Glutamatergic neuron (in vitro differentiated cells): ENCODE data around the gene SRC. TPM values are rescaled to one million over a fixed set of nuclear protein-coding genes. Genes with fewer than 3 reads are reported as not detected.

Experiments used
- DNase-seq: peaks from one replicate; pipeline ENCODE4 v3.0.0; 2022
- H3K27ac Mint-ChIP-seq: one replicate; pipeline ENCODE4 v1.8.0; 2020; ENCODE audit warnings: mild to moderate bottlenecking, mixed read lengths, inconsistent platforms; ENCODE audit not compliant: unreplicated experiment
- H3K27me3 Mint-ChIP-seq: one replicate; pipeline ENCODE4 v1.8.0; 2020; ENCODE audit warnings: mild to moderate bottlenecking, moderate library complexity, mixed read lengths, inconsistent platforms; ENCODE audit not compliant: unreplicated experiment
- H3K36me3 Mint-ChIP-seq: one replicate; pipeline ENCODE4 v1.8.0; 2020; ENCODE audit warnings: mild to moderate bottlenecking, mixed read lengths, inconsistent platforms; ENCODE audit not compliant: unreplicated experiment
- H3K4me1 Mint-ChIP-seq: one replicate; pipeline ENCODE4 v1.8.0; 2020; ENCODE audit warnings: mild to moderate bottlenecking, low read depth, mixed read lengths, inconsistent platforms; ENCODE audit not compliant: unreplicated experiment
- H3K4me3 Mint-ChIP-seq: one replicate; pipeline ENCODE4 v1.8.0; 2020; ENCODE audit warnings: mild to moderate bottlenecking, mixed read lengths, inconsistent platforms; ENCODE audit not compliant: unreplicated experiment
- H3K9me3 Mint-ChIP-seq: one replicate; pipeline ENCODE4 v1.8.0; 2020; ENCODE audit warnings: mild to moderate bottlenecking, moderate library complexity, mixed read lengths, inconsistent platforms; ENCODE audit not compliant: unreplicated experiment
- total RNA-seq: library from RNA; stranded (reverse); fragmentation: NEBNext Ultra II Directional; extraction: Animal tissue kit (Norgen Biotek cat#: 25700); gene quantifications from one replicate; pipeline ENCODE4 v1.2.1, GENCODE V29; 2021; ENCODE audit not compliant: unreplicated experiment
- TF ChIP-seq, protein P1 (sequence below): fragments of 200-600 bp; sonication (generic); IDR thresholded peaks from one replicate; pipeline ENCODE4 v1.5.0; 2021; ENCODE audit not compliant: partially characterized antibody, unreplicated experiment

The SRC gene
- total RNA-seq, 1 donor from 2014 or later: 39.2 TPM

DNA sequence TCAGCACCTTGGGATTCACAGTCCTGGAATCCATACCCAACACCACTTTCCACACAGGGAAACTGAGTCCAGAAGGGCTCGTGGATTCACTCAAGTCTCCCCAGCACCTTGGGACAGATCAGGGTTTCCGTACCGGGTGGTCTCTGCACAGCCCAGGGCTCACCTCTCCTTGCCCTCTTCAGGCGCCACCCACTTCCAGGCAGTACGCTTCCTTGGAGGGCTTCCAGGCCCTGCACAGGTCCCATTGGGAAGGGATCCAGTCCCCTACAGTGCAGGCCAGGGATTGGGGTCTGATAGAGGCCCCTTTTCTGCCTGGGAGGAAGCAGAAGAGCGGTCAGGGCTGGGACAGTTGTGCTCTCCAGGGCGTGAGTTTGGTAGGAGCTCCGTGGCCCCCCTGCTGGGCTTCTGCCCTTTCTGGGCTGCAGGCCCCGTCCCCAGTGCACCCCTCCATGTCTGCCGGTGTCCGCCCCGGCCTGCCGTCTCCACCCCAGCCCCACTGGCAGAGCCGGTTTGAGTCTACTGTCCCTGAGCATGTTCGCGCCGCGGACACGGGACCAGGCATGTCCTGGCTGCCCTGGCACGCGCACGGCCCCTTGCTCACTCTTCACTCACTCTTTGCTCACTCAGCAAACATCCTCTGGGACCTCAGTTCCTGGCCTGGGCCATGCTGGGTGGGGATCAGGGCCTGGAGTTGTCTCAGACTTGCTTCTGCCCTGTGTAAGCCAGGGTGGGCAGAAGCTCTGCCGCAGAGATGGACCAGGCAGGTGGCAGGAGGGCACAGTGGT lies 12.6 kb downstream of the SRC start:
- Mint-ChIP-seq H3K27me3 (peaks cover 8% of the 10 kb centered on the region), H3K4me3 (no peak overlapping the region)

DNA sequence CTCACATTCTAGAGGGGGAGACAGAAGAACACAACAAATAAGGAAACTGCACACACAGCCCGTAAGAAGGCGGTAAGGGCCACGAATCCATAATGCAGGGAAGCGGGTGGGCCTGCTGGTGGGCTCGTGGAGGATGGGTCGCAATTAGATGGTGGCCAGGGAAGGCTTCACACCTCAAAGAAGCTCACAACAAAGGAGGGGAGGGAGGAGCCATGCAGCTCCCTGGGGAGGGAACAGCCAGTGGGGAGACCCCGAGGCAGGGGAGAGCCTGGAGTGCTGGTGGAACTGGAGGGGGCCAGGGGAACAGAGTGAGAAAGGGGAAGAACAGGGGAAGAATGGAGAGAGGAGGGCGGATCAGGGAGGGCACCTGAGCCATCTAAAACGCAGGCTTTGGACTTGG lies 13.4 kb downstream of the SRC start:
- no peak for DNase-seq
- TF ChIP-seq, protein P1, sequence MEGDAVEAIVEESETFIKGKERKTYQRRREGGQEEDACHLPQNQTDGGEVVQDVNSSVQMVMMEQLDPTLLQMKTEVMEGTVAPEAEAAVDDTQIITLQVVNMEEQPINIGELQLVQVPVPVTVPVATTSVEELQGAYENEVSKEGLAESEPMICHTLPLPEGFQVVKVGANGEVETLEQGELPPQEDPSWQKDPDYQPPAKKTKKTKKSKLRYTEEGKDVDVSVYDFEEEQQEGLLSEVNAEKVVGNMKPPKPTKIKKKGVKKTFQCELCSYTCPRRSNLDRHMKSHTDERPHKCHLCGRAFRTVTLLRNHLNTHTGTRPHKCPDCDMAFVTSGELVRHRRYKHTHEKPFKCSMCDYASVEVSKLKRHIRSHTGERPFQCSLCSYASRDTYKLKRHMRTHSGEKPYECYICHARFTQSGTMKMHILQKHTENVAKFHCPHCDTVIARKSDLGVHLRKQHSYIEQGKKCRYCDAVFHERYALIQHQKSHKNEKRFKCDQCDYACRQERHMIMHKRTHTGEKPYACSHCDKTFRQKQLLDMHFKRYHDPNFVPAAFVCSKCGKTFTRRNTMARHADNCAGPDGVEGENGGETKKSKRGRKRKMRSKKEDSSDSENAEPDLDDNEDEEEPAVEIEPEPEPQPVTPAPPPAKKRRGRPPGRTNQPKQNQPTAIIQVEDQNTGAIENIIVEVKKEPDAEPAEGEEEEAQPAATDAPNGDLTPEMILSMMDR: no peak
- peaks cover 8% of the 10 kb centered on the region for H3K4me1 Mint-ChIP-seq
- no peak overlapping the region for H3K27ac Mint-ChIP-seq
- peaks cover 8% of the 10 kb centered on the region for H3K27me3 Mint-ChIP-seq
- peaks cover 3% of the 10 kb centered on the region for H3K9me3 Mint-ChIP-seq
- no peak overlapping the region for H3K4me3 Mint-ChIP-seq
- H3K36me3 Mint-ChIP-seq: no peaks in the 10 kb centered on the region

More for the DNA sequence above, 12.6 kb downstream of the SRC start:
- no peak for DNase-seq
- no peaks in the 10 kb centered on the region for H3K36me3 Mint-ChIP-seq
- peaks cover 8% of the 10 kb centered on the region for H3K4me1 Mint-ChIP-seq
- TF ChIP-seq, protein P1: no peak
- H3K27ac Mint-ChIP-seq: no peak overlapping the region
- peaks cover 3% of the 10 kb centered on the region for H3K9me3 Mint-ChIP-seq

DNA sequence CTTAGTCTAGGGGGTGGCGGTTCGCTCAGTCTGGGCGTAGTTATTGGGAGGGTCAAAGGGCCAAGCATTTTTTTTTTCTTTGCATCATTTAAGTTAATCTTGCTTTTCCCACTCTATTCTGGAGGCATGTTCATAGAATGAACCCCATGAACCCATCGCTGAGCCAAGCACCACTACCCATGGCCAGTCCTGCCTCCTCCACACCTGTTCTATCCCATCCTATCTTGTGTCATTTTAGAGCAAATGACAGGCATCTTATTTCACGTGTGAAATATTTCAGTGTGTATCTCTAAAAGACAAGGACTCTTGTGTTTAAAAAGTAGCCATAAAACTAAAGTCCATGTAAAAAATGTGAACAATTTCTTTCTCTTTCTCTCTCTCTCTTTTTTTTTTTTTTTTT lies 13.9 kb downstream of the SRC start:
- H3K4me1 Mint-ChIP-seq: peaks cover 8% of the 10 kb centered on the region
- no peak overlapping the region for H3K4me3 Mint-ChIP-seq
- no peak for DNase-seq
- H3K36me3 Mint-ChIP-seq: no peaks in the 10 kb centered on the region
- H3K27me3 Mint-ChIP-seq: peaks cover 7% of the 10 kb centered on the region
- TF ChIP-seq, protein P1: no peak
- peaks cover 3% of the 10 kb centered on the region for H3K9me3 Mint-ChIP-seq
- H3K27ac Mint-ChIP-seq: no peak overlapping the region

DNA sequence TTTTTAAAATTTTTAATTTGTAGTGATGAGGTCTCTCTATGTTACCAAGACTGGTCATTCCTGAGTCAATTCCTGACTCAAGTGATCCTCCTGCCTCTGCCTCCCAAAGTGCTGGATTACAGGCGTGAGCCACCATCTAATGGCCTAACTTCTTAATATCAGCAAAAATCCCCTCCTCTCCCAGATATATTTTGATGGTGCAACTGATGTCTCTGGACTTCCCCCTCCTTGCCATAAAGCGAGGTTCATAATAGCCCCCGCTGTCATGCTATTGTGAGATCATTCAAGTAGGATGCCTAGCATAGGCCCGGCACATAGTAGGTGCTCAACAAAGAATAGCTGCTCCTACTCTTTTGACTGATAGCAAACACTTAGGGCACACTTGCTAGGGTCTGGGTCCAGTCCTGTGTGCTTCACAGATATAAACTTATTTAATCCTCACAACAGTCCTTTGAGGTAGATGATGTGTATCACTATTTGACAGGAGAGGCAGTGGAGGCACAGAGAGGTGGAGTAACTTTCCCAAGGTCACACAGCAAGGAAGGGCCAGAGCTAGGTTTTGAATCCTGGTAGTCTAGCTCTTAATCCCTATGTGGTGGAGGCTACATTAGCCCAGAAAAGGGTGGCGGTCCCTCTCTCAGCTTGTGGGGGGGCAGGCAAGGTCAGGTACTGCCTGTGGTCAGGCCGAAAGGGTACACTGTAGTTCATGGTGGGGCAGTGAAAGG lies 14.6 kb downstream of the SRC start:
- peaks cover 6% of the 10 kb centered on the region for H3K36me3 Mint-ChIP-seq
- TF ChIP-seq, protein P1: no peak
- no peak overlapping the region for H3K27ac Mint-ChIP-seq
- peaks cover 3% of the 10 kb centered on the region for H3K9me3 Mint-ChIP-seq
- peaks cover 7% of the 10 kb centered on the region for H3K27me3 Mint-ChIP-seq
- no peak overlapping the region for H3K4me3 Mint-ChIP-seq
- H3K4me1 Mint-ChIP-seq: peaks cover 8% of the 10 kb centered on the region
- DNase-seq: no peak

DNA sequence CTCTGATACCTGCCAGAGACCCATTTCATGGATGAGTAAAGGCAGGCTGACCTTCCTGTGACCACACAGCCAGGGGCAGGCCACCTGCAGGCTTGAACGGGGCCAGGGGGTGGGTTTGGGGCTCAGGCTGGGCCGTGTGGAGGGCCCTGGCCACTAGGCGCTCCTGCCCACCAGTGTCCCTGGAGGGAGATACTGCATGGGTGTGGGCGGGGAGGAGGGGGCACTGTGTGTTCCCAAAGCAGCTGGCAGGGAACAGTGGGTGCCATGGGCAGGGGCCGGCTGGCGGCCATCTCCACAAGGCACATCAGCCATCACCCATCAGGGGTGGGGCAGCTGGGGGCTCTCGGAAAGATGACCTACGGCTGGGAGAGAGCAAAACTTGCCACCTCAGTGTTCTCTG lies 15.4 kb downstream of the SRC start:
- Mint-ChIP-seq H3K4me1 (peaks cover 8% of the 10 kb centered on the region), H3K4me3 (no peak overlapping the region), H3K36me3 (peaks cover 13% of the 10 kb centered on the region), H3K9me3 (peaks cover 4% of the 10 kb centered on the region), H3K27ac (no peak overlapping the region), H3K27me3 (peaks cover 7% of the 10 kb centered on the region)
- TF ChIP-seq, protein P1: no peak
- DNase-seq: no peak
